Activated B cell treated with CpG ODN at 0.5 μM for 24 hours (primary cell): ENCODE results near the gene BICC1. TPM values are rescaled to one million over a fixed set of nuclear protein-coding genes. Genes with fewer than 3 reads are reported as not detected.

Experiments
- ATAC-seq: fragments of 200-7000 bp; cut with Tn5 transposase; one replicate; pipeline ENCODE4 v1.10.0; 2021; ENCODE audit warnings: low read depth, mild to moderate bottlenecking, moderate library complexity
- CTCF ChIA-PET: fragments of 350-600 bp; sonication (Branson Sonifier 250); formaldehyde crosslinking; loops from one replicate; lab custom pipeline; 2021; ENCODE audit warnings: antibody characterized with exemption; lab: Charles Lee
- POLR2A ChIA-PET: fragments of 350-600 bp; sonication (Branson Sonifier 250); formaldehyde crosslinking; loops from one replicate; lab custom pipeline; 2021; ENCODE audit warnings: antibody characterized with exemption; lab: Charles Lee
- DNase-seq: peaks from one replicate; pipeline ENCODE4 v3.0.0; 2022
- H3K27ac Mint-ChIP-seq: one replicate; pipeline ENCODE4 v1.8.0; 2020; ENCODE audit warnings: mixed read lengths
- H3K27me3 Mint-ChIP-seq: one replicate; pipeline ENCODE4 v1.8.0; 2021; ENCODE audit warnings: mixed read lengths
- H3K36me3 Mint-ChIP-seq: one replicate; pipeline ENCODE4 v1.8.0; 2021; ENCODE audit warnings: low read depth, mixed read lengths
- H3K4me1 Mint-ChIP-seq: one replicate; pipeline ENCODE4 v1.8.0; 2021; ENCODE audit warnings: mixed read lengths
- H3K4me3 Mint-ChIP-seq: one replicate; pipeline ENCODE4 v1.8.0; 2020; ENCODE audit warnings: mild to moderate bottlenecking, mixed read lengths
- H3K9me3 Mint-ChIP-seq: one replicate; pipeline ENCODE4 v1.8.0; 2020; ENCODE audit warnings: mixed read lengths
- CTCF ChIP-seq: fragments of 200-600 bp; IDR thresholded peaks from one replicate; pipeline ENCODE4 v1.8.0; 2022; ENCODE audit warnings: antibody characterized with exemption, mild to moderate bottlenecking
- intact Hi-C: fragments of 100-400 bp; cut with micrococcal nuclease; formaldehyde crosslinking; loops from one replicate; pipeline ENCODE4 v1.15.1; 2024
- total RNA-seq: library from RNA; stranded (reverse); gene quantifications from 2 replicates; pipeline ENCODE4 v1.2.3, GENCODE V29; 2022

Gene BICC1
- total RNA-seq, 1 donor from 2014 or later = not detected

GRCh38 chr10:58700591-58700990 lies 187.9 kb downstream of the BICC1 start:
- intact Hi-C loops = no loop called here
- no peaks in the 10 kb centered on the region for H3K4me1 Mint-ChIP-seq
- H3K27me3 Mint-ChIP-seq = no peaks in the 10 kb centered on the region
- no peaks in the 10 kb centered on the region for H3K9me3 Mint-ChIP-seq
- ATAC-seq = no peak
- TF ChIP-seq CTCF = no peak
- ChIA-PET POLR2A (no interaction called here), CTCF (no interaction called here)
- no peak for DNase-seq
- no peak overlapping the region for H3K4me3 Mint-ChIP-seq
- H3K27ac Mint-ChIP-seq = no peak overlapping the region
- no peaks in the 10 kb centered on the region for H3K36me3 Mint-ChIP-seq

GRCh38 chr10:58701405-58702135 lies 188.9 kb downstream of the BICC1 start:
- no peaks in the 10 kb centered on the region for H3K36me3 Mint-ChIP-seq
- ATAC-seq (no peak), DNase-seq (no peak)
- TF ChIP-seq CTCF = no peak
- intact Hi-C loops = no loop called here
- H3K4me1 Mint-ChIP-seq = no peaks in the 10 kb centered on the region
- no peaks in the 10 kb centered on the region for H3K27me3 Mint-ChIP-seq
- no peak overlapping the region for H3K27ac Mint-ChIP-seq
- ChIA-PET CTCF (no interaction called here), POLR2A (no interaction called here)
- no peaks in the 10 kb centered on the region for H3K9me3 Mint-ChIP-seq
- H3K4me3 Mint-ChIP-seq = no peak overlapping the region

- intact Hi-C loops = no loop called here
- Mint-ChIP-seq H3K27ac (no peak overlapping the region), H3K9me3 (no peaks in the 10 kb centered on the region), H3K36me3 (no peaks in the 10 kb centered on the region), H3K4me1 (no peaks in the 10 kb centered on the region), H3K4me3 (no peak overlapping the region), H3K27me3 (no peaks in the 10 kb centered on the region)
- ATAC-seq (no peak), DNase-seq (no peak)
- no peak for TF ChIP-seq CTCF
- POLR2A ChIA-PET = no interaction called here
- CTCF ChIA-PET = no interaction called here
Observed at GRCh38 chr10:58704226-58704625, 191.6 kb downstream of the BICC1 start.

- Mint-ChIP-seq H3K4me3 (no peak overlapping the region), H3K27ac (no peak overlapping the region), H3K36me3 (no peaks in the 10 kb centered on the region), H3K4me1 (no peaks in the 10 kb centered on the region), H3K9me3 (no peaks in the 10 kb centered on the region), H3K27me3 (no peaks in the 10 kb centered on the region)
- CTCF ChIA-PET = no interaction called here
- ATAC-seq = no peak
- intact Hi-C loops = no loop called here
- TF ChIP-seq CTCF = no peak
- POLR2A ChIA-PET = no interaction called here
- no peak for DNase-seq
Observed at GRCh38 chr10:58704671-58705141, 192.0 kb downstream of the BICC1 start.

GRCh38 chr10:58706836-58707235 lies 194.2 kb downstream of the BICC1 start:
- no peak overlapping the region for H3K4me3 Mint-ChIP-seq
- no peak for ATAC-seq
- CTCF ChIA-PET = no interaction called here
- H3K4me1 Mint-ChIP-seq = no peaks in the 10 kb centered on the region
- no peak for DNase-seq
- H3K27me3 Mint-ChIP-seq = no peaks in the 10 kb centered on the region
- no peak for TF ChIP-seq CTCF
- no peak overlapping the region for H3K27ac Mint-ChIP-seq
- POLR2A ChIA-PET = no interaction called here
- intact Hi-C loops = no loop called here
- H3K9me3 Mint-ChIP-seq = no peaks in the 10 kb centered on the region
- no peaks in the 10 kb centered on the region for H3K36me3 Mint-ChIP-seq
